Glutamatergic neuron (in vitro differentiated cells): Measurements from ENCODE around the gene RBMY1J. TPM values are rescaled to one million over a fixed set of nuclear protein-coding genes. Genes with fewer than 3 reads are reported as not detected.
"Not testable (repeated sequence)": the region's sequence is repeated elsewhere in the genome, so short reads cannot be mapped to it uniquely, and the experiment has no call there.

Experiments used
- DNase-seq: peaks from one replicate; pipeline ENCODE4 v3.0.0; 2022
- H3K27ac Mint-ChIP-seq: one replicate; pipeline ENCODE4 v1.8.0; 2020; ENCODE audit warnings: mild to moderate bottlenecking, mixed read lengths, inconsistent platforms; ENCODE audit not compliant: unreplicated experiment
- H3K27me3 Mint-ChIP-seq: one replicate; pipeline ENCODE4 v1.8.0; 2020; ENCODE audit warnings: mild to moderate bottlenecking, moderate library complexity, mixed read lengths, inconsistent platforms; ENCODE audit not compliant: unreplicated experiment
- H3K36me3 Mint-ChIP-seq: one replicate; pipeline ENCODE4 v1.8.0; 2020; ENCODE audit warnings: mild to moderate bottlenecking, mixed read lengths, inconsistent platforms; ENCODE audit not compliant: unreplicated experiment
- H3K4me1 Mint-ChIP-seq: one replicate; pipeline ENCODE4 v1.8.0; 2020; ENCODE audit warnings: mild to moderate bottlenecking, low read depth, mixed read lengths, inconsistent platforms; ENCODE audit not compliant: unreplicated experiment
- H3K4me3 Mint-ChIP-seq: one replicate; pipeline ENCODE4 v1.8.0; 2020; ENCODE audit warnings: mild to moderate bottlenecking, mixed read lengths, inconsistent platforms; ENCODE audit not compliant: unreplicated experiment
- H3K9me3 Mint-ChIP-seq: one replicate; pipeline ENCODE4 v1.8.0; 2020; ENCODE audit warnings: mild to moderate bottlenecking, moderate library complexity, mixed read lengths, inconsistent platforms; ENCODE audit not compliant: unreplicated experiment
- CTCF ChIP-seq: fragments of 200-600 bp; sonication (generic); IDR thresholded peaks from one replicate; pipeline ENCODE4 v1.5.0; 2021; ENCODE audit not compliant: partially characterized antibody, unreplicated experiment
- long read RNA-seq: library from polyadenylated mRNA; unstranded; transcript quantifications from one replicate; pipeline ENCODE4 v2.0.0, GENCODE V29; 2020; ENCODE audit not compliant: unreplicated experiment
- total RNA-seq: library from RNA; stranded (reverse); fragmentation: NEBNext Ultra II Directional; extraction: Animal tissue kit (Norgen Biotek cat#: 25700); gene quantifications from one replicate; pipeline ENCODE4 v1.2.1, GENCODE V29; 2021; ENCODE audit not compliant: unreplicated experiment

Gene RBMY1J
- total RNA-seq: not detected
- long read RNA-seq: 0 reads

DNA sequence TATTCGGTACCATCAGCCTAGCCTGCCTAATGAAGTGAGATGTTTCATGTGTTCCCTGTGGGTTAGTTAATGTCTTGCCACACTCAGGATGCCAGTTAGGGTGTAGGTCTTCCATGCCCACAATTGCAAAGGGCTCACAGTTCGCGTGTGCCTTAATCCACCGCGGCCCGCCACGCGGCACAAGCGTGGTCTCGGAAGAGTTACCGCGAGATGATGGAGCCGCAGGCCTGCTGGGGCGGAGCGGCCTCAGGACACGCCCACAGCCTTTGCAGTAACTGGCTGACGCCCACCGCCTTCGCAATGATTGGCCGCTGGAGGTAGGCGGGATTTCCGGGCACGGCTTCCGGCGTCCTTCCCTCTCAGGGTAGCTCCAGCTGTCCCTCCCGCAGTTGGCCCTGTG, at the start of gene RBMY1J:
RBMY1J (plus strand) TSS at position 301 of the 400 bp plus-strand sequence. CDS start 2,038 bp downstream, outside the sequence.
- H3K9me3 Mint-ChIP-seq, H3K4me3 Mint-ChIP-seq, H3K27ac Mint-ChIP-seq, DNase-seq, H3K4me1 Mint-ChIP-seq, H3K36me3 Mint-ChIP-seq, H3K27me3 Mint-ChIP-seq: not testable (repeated sequence)

DNA sequence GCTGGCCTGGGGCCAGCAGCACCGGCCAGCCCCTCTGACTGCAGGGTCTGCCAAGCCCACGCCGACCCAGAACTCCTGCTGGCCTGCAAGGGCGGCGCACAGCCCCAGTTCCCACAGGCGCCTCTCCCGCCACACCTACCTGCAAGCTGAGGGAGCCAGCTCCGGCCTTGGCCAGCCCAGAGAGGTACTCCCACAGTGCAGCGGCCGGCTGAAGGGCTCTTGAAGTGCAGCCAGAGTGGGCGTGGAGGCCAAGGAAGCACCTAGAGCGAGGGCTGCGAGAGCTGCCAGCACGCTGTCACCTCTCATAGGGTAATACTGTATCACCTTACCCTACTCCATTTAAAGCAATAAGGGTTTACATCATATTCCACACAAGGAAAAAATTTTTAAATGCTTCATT, 35.8 kb upstream of the RBMY1J start:
- no peak for TF ChIP-seq CTCF

GRCh38 chrY:22370623-22371022, 32.6 kb upstream of the RBMY1J start:
- H3K27ac Mint-ChIP-seq: no peak overlapping the region
- no peaks in the 10 kb centered on the region for H3K9me3 Mint-ChIP-seq
- H3K4me3 Mint-ChIP-seq: no peak overlapping the region
- no peak for TF ChIP-seq CTCF
- peaks cover 5% of the 10 kb centered on the region for H3K4me1 Mint-ChIP-seq
- no peaks in the 10 kb centered on the region for H3K36me3 Mint-ChIP-seq
- H3K27me3 Mint-ChIP-seq: no peaks in the 10 kb centered on the region
- no peak for DNase-seq

More for the DNA sequence above, 35.8 kb upstream of the RBMY1J start:
- no peak overlapping the region for H3K27ac Mint-ChIP-seq
- no peaks in the 10 kb centered on the region for H3K27me3 Mint-ChIP-seq
- no peak overlapping the region for H3K4me3 Mint-ChIP-seq
- no peaks in the 10 kb centered on the region for H3K36me3 Mint-ChIP-seq
- H3K9me3 Mint-ChIP-seq: no peaks in the 10 kb centered on the region
- peaks cover 3% of the 10 kb centered on the region for H3K4me1 Mint-ChIP-seq
- no peak for DNase-seq

GRCh38 chrY:22373494-22373893, 29.7 kb upstream of the RBMY1J start:
- H3K27ac Mint-ChIP-seq: no peak overlapping the region
- H3K4me1 Mint-ChIP-seq: peaks cover 5% of the 10 kb centered on the region
- H3K4me3 Mint-ChIP-seq: no peak overlapping the region
- no peaks in the 10 kb centered on the region for H3K27me3 Mint-ChIP-seq
- no peaks in the 10 kb centered on the region for H3K36me3 Mint-ChIP-seq
- no peak for DNase-seq
- TF ChIP-seq CTCF: no peak
- H3K9me3 Mint-ChIP-seq: no peaks in the 10 kb centered on the region

DNA sequence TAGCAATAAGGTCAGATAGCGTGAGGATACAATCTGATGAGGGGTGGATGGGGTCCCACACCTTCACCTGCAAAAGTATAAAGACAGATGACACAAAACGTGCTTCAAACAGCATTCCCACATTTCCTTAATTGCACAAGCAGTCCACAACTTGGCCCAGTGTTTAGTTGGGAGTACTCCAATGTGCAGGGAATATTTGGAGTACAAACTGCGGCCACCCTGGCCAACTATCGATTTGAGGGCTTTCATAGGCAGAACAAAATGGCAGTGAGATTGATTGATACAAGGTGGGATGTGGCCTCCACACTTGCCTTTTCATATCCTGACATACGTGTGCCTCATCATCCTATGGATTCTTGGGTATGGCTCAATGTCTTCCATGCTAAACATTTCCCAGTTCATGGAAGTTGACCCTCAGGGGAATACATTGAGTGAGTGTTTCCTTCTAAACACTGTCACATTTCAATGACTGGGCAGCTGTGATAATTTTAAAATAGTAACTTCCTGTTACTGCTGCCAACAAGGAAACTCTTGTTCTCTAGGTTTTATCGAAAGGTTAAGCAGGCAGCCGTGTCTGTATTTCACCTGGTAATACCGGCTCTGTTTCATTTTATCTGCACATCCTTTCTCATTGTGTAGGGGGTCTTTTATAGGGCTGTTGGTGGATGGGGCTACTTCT, 41.6 kb downstream of the RBMY1J start:
- H3K27me3 Mint-ChIP-seq, H3K36me3 Mint-ChIP-seq, H3K4me3 Mint-ChIP-seq, DNase-seq, H3K27ac Mint-ChIP-seq, H3K9me3 Mint-ChIP-seq, H3K4me1 Mint-ChIP-seq: not testable (repeated sequence)

DNA sequence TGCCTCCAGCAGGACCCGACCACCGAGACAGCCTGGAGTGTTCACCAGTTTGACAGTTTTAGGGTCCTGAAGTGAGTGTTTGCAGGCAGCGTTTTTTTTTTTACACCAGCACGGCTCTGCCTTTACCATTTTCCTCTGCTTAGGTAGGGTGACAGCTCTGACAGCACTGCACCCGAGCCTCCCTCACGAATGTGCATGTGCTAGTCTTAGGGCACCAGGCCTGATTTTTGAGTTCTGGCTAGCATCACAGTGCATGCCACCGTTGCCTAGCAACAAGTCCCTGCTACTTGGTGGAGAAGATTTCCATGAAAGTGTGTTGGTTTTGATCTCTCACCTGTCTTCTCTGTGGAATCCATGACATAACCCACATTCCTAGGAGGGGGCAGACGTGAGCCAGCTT, 52.3 kb downstream of the RBMY1J start:
- not testable (repeated sequence) for H3K9me3 Mint-ChIP-seq, H3K27me3 Mint-ChIP-seq, H3K27ac Mint-ChIP-seq, DNase-seq, H3K4me1 Mint-ChIP-seq, H3K4me3 Mint-ChIP-seq, H3K36me3 Mint-ChIP-seq

- H3K9me3 Mint-ChIP-seq, H3K4me3 Mint-ChIP-seq, H3K36me3 Mint-ChIP-seq, H3K4me1 Mint-ChIP-seq, H3K27ac Mint-ChIP-seq, DNase-seq, H3K27me3 Mint-ChIP-seq: not testable (repeated sequence)
These were observed 58.8 kb downstream of the RBMY1J start for GRCh38 chrY:22461962-22462361.
